Uterus (tissue), 4 donors: ENCODE measurements around the gene PEA15. TPM values are rescaled to one million over a fixed set of nuclear protein-coding genes. Genes with fewer than 3 reads are reported as not detected.
A peak's percentile ranks its signal among the peaks of the same experiment; 100 is the strongest.

Experiments
- DNase-seq, 2 donors: peaks; one replicate each; pipeline ENCODE4 v3.0.0-alpha.2; 2019 to 2020
- H3K27ac ChIP-seq, 2 donors: fragments of 200-600 bp; sonication (generic); 1 replicate in 1 of 2; 2 replicates in 1 of 2; pipeline ENCODE4 v1.5.1; 2016 to 2018
- H3K27me3 ChIP-seq, 2 donors: fragments of 200-600 bp; sonication (generic); one replicate each; pipeline ENCODE4 v1.5.1; 2018 to 2019; ENCODE audit warnings: control low read depth in 1 of 2
- H3K36me3 ChIP-seq, 2 donors: fragments of 200-600 bp; sonication (generic); one replicate each; pipeline ENCODE4 v1.5.1; 2019; ENCODE audit warnings: control low read depth in 1 of 2
- H3K4me1 ChIP-seq, 2 donors: fragments of 200-600 bp; sonication (generic); one replicate each; pipeline ENCODE4 v1.5.1; 2018 to 2019; ENCODE audit warnings: control low read depth in 1 of 2
- H3K4me3 ChIP-seq, 2 donors: fragments of 200-600 bp; sonication (generic); 1 replicate in 1 of 2; 2 replicates in 1 of 2; pipeline ENCODE4 v1.5.1; 2018 to 2019; ENCODE audit warnings: mild to moderate bottlenecking in 1 of 2
- H3K9me3 ChIP-seq, 2 donors: fragments of 200-600 bp; sonication (generic); one replicate each; pipeline ENCODE4 v1.5.1; 2019; ENCODE audit warnings: control low read depth in 1 of 2
- POLR2A ChIP-seq, 2 donors: fragments of 450-650 bp; IDR thresholded peaks; one replicate each; pipeline ENCODE4 v1.6.1; 2016; ENCODE audit warnings: antibody characterized with exemption in 2 of 2, mild to moderate bottlenecking in 1 of 2, moderate library complexity in 1 of 2
- intact Hi-C: fragments of 100-400 bp; cut with DNase I; formaldehyde crosslinking; loops from one replicate; pipeline ENCODE4 v1.15.1; 2023; ENCODE audit warnings: low total_unique reads
- total RNA-seq, 4 donors: library from RNA; depleted of rRNA in 3 of 4; stranded (reverse); fragments of >200 nt in 3 of 4; gene quantifications; one replicate each; pipeline versions ENCODE4 v1.1.0 to v1.2.4, GENCODE V29; 2014 to 2023
- TF ChIP-seq, protein P1 (sequence below), 4 experiments: fragments of 200-600 bp in 2 of 4; fragments of 450-650 bp in 2 of 4; sonication (generic) in 2 of 4; IDR thresholded peaks; one replicate each; pipeline ENCODE4 v1.5.1; 2016 to 2019; ENCODE audit warnings: antibody characterized with exemption in 4 of 4, mild to moderate bottlenecking in 2 of 4, moderate library complexity in 1 of 4
- donor health status: DM: yes; HTN: yes; CAD: no.

Gene PEA15, protein sequence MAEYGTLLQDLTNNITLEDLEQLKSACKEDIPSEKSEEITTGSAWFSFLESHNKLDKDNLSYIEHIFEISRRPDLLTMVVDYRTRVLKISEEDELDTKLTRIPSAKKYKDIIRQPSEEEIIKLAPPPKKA
- 100 to 1,000 TPM in 1 of 4 donors, 10 to 100 TPM in 3; 52.1 to 147 (median 81.7) TPM for total RNA-seq

DNA sequence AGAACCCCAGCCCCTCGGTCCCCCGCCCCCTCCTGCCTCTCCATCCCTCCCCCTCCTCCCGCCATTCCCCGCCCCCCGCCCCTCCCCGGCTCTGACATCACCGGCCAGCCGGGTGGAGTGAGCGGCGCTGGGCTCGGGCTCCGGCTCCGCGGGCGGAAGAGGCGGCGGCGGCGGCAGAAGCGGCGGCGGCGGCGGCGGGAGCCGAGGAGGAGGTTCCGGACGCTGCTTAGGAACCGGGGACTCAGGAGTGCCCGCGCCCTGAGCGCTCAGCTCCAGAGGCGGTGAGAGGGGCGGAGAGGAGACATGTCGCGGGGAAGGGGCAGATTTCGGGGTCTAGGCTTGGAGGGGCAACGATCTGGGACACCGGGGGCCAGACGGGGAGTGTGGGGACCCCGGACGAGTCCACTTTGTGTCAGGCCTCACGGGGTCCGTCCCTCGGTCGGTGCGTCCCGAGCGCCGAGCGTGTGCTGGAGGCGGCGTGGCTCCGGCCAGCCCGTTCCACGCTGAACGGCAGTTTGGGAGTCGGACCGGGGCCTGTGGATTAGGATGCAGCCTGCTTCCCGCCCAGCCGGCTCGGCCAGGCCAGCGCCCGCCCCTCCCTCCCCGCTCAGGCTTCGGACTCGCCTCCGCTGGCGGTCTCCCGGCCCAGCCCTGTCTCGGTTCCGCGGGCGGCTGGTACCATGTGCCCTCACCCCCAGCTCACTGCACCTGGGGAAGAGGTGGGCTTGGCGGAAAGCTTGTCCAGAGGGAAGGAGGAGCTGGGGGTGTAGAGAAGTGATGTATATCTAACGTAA, at the start of gene PEA15:
Gene PEA15 (plus strand): TSS at position 143 of the 794 bp plus-strand sequence. CDS start 6,161 bp downstream, outside the sequence.
- peak; percentile 76 to 80 for DNase-seq
- peaks cover 0 to 5% of the 10 kb centered on the region in 2 donors for H3K4me1 ChIP-seq
- peak; percentile 73 to 86 for TF ChIP-seq POLR2A (IDR thresholded peaks at IDR 0.05)
- TF ChIP-seq, protein P1, sequence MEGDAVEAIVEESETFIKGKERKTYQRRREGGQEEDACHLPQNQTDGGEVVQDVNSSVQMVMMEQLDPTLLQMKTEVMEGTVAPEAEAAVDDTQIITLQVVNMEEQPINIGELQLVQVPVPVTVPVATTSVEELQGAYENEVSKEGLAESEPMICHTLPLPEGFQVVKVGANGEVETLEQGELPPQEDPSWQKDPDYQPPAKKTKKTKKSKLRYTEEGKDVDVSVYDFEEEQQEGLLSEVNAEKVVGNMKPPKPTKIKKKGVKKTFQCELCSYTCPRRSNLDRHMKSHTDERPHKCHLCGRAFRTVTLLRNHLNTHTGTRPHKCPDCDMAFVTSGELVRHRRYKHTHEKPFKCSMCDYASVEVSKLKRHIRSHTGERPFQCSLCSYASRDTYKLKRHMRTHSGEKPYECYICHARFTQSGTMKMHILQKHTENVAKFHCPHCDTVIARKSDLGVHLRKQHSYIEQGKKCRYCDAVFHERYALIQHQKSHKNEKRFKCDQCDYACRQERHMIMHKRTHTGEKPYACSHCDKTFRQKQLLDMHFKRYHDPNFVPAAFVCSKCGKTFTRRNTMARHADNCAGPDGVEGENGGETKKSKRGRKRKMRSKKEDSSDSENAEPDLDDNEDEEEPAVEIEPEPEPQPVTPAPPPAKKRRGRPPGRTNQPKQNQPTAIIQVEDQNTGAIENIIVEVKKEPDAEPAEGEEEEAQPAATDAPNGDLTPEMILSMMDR (IDR thresholded peaks at IDR 0.05): no peak
- H3K27ac ChIP-seq: peak within 1 kb of the TSS; percentile 77 to 89
- peak within 1 kb of the TSS; percentile 62 to 70 for H3K4me3 ChIP-seq
- intact Hi-C loops: loop anchor here (10.0 kb wide), 1 partner anchor 1009 kb away; the partner anchor contains the start of gene FCER1G
- H3K27me3 ChIP-seq: no peaks in the 10 kb centered on the region
- H3K9me3 ChIP-seq: no peaks in the 10 kb centered on the region
- H3K36me3 ChIP-seq: no peaks in the 10 kb centered on the region

DNA sequence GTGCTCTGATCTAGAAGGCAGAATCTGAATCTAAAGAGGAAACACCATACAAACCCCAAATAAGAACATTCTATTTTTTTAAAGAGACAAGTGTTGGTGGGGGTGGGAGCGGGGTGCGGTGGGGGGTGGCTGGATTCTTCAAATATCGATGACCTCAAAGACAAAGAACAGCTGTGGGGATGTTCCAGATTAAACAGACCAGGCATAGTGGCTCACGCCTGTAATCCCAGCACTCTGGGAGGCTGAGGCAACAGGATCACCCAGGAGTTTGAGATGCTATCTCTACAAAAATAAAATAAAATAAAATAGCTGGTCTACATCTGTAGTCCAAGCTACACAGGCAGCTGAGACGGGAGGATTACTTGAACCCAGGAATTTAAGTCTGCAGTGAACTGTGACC, 48.8 kb upstream of the PEA15 start:
- TF ChIP-seq, protein P1 (IDR thresholded peaks at IDR 0.05): no peak
- Histone ChIP-seq H3K27ac (no peak overlapping the region), H3K4me1 (no peaks in the 10 kb centered on the region), H3K4me3 (no peak overlapping the region), H3K9me3 (no peaks in the 10 kb centered on the region), H3K36me3 (no peaks in the 10 kb centered on the region), H3K27me3 (no peaks in the 10 kb centered on the region)
- intact Hi-C loops: no loop called here
- DNase-seq: no peak

- Histone ChIP-seq H3K4me3 (no peak overlapping the region), H3K27ac (no peak overlapping the region), H3K4me1 (no peaks in the 10 kb centered on the region), H3K36me3 (no peaks in the 10 kb centered on the region), H3K27me3 (no peaks in the 10 kb centered on the region), H3K9me3 (no peaks in the 10 kb centered on the region)
- no peak for DNase-seq
- intact Hi-C loops: no loop called here
- TF ChIP-seq, protein P1 (IDR thresholded peaks at IDR 0.05): no peak
- TF ChIP-seq POLR2A (IDR thresholded peaks at IDR 0.05): no peak
Observed at GRCh38 chr1:160157174-160157573, 48.0 kb upstream of the PEA15 start.

- intact Hi-C loops: no loop called here
- TF ChIP-seq, protein P1 (IDR thresholded peaks at IDR 0.05): no peak
- no peak for TF ChIP-seq POLR2A (IDR thresholded peaks at IDR 0.05)
- Histone ChIP-seq H3K27me3 (no peaks in the 10 kb centered on the region), H3K4me1 (no peaks in the 10 kb centered on the region), H3K27ac (no peak overlapping the region), H3K36me3 (no peaks in the 10 kb centered on the region), H3K9me3 (no peaks in the 10 kb centered on the region), H3K4me3 (no peak overlapping the region)
- no peak for DNase-seq
Observed at GRCh38 chr1:160158031-160158430, 47.2 kb upstream of the PEA15 start.

DNA sequence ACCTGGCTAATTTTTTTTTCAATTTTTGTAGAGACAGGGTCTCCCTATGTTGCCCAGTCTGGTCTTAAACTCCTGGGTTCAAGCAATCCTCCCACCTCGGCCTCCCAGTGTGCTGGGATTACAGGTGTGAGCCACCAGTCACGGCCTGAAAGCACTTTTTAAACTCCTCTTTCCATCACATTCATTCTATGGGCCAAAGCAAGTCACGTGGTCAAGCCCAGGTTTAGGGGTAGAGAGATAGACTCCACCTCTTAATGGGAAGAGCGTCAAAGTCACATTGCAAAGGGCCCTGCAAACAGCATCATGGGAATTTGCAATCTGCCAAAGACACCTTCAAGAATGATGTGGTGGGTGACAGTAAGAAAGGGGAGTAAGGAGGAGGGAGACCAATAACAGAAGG, 46.6 kb upstream of the PEA15 start:
- Histone ChIP-seq H3K36me3 (no peaks in the 10 kb centered on the region), H3K4me3 (no peak overlapping the region), H3K9me3 (no peaks in the 10 kb centered on the region), H3K27me3 (no peaks in the 10 kb centered on the region), H3K27ac (no peak overlapping the region), H3K4me1 (no peaks in the 10 kb centered on the region)
- no peak for DNase-seq
- TF ChIP-seq, protein P1 (IDR thresholded peaks at IDR 0.05): no peak
- no peak for TF ChIP-seq POLR2A (IDR thresholded peaks at IDR 0.05)
- intact Hi-C loops: no loop called here
